Eye (tissue), 1 donor: Measurements from ENCODE around the gene MAP3K14.

Experiments used
- DNase-seq: peaks from one replicate; pipeline ENCODE4 v3.0.0-alpha.2; 2015

Gene MAP3K14

GRCh38 chr17:45277216-45277849 lies 39.5 kb downstream of the MAP3K14 start:
- peak; percentile 96 for DNase-seq

GRCh38 chr17:45276031-45276430 lies 40.8 kb downstream of the MAP3K14 start:
- DNase-seq, result no peak

GRCh38 chr17:45274033-45274432 lies 42.8 kb downstream of the MAP3K14 start:
- no peak for DNase-seq

GRCh38 chr17:45273551-45273957 lies 43.3 kb downstream of the MAP3K14 start:
- DNase-seq, result no peak

GRCh38 chr17:45271603-45272002 lies 45.2 kb downstream of the MAP3K14 start:
- DNase-seq, result no peak

- DNase-seq, result no peak
Measured at GRCh38 chr17:45270828-45271418, 45.9 kb downstream of the MAP3K14 start.

GRCh38 chr17:45269912-45270311 lies 46.9 kb downstream of the MAP3K14 start:
- DNase-seq, result no peak

- no peak for DNase-seq
Measured at GRCh38 chr17:45267436-45268055, 49.3 kb downstream of the MAP3K14 start.

- DNase-seq, result no peak
Measured at GRCh38 chr17:45266372-45266926, 50.4 kb downstream of the MAP3K14 start.

GRCh38 chr17:45265821-45266220 lies 51.0 kb downstream of the MAP3K14 start:
- DNase-seq, result no peak

- DNase-seq, result no peak
Measured at GRCh38 chr17:45264988-45265387, 51.8 kb downstream of the MAP3K14 start.

GRCh38 chr17:45264430-45264829 lies 52.4 kb downstream of the MAP3K14 start:
- no peak for DNase-seq

- no peak for DNase-seq
Measured at GRCh38 chr17:45263477-45263860, 53.4 kb downstream of the MAP3K14 start.

- no peak for DNase-seq
Measured at GRCh38 chr17:45262516-45263476, 54.0 kb downstream of the MAP3K14 start.

GRCh38 chr17:45261577-45262515 lies 55.0 kb downstream of the MAP3K14 start, which contains the start of gene SPATA32:
Gene SPATA32, minus strand, starts transcription at chr17:45262094. Its CDS starts 78 bp downstream, at chr17:45262016.
- peak; percentile 76 for DNase-seq

- no peak for DNase-seq
Measured at GRCh38 chr17:45260204-45260783, 56.5 kb downstream of the MAP3K14 start.

- DNase-seq, result no peak
Measured at GRCh38 chr17:45258981-45259380, 57.8 kb downstream of the MAP3K14 start.

GRCh38 chr17:45257115-45257514 lies 59.7 kb downstream of the MAP3K14 start:
- no peak for DNase-seq

GRCh38 chr17:45256114-45256966 lies 60.5 kb downstream of the MAP3K14 start:
- DNase-seq, result no peak

- DNase-seq, result no peak
Measured at GRCh38 chr17:45255358-45255757, 61.5 kb downstream of the MAP3K14 start.
